ENCODE results near the gene STAC3. TPM values are rescaled to one million over a fixed set of nuclear protein-coding genes. Genes with fewer than 3 reads are reported as not detected.
"Not testable (repeated sequence)": the region's sequence is repeated elsewhere in the genome, so short reads cannot be mapped to it uniquely, and the experiment has no call there.

Gene STAC3
- polyA plus RNA-seq (ENCODE audit: insufficient read length in 4 of 4), result 1 to 10 TPM; 2.2 to 8.9 (median 4.1) TPM

- no peak for DNase-seq (ENCODE audit: low read depth in 4 of 4, low spot score in 3 of 4)
These were observed at the start of gene STAC3 for GRCh38 chr12:57250956-57251355. STAC3 (minus strand) TSS chr12:57251187; CDS start chr12:57249636, 1,551 bp downstream.

GRCh38 chr12:57299514-57300016, 48.6 kb upstream of the STAC3 start:
- DNase-seq (ENCODE audit: low read depth in 4 of 4, low spot score in 3 of 4), result no peak

GRCh38 chr12:57296291-57296690, 45.3 kb upstream of the STAC3 start:
- no peak for DNase-seq (ENCODE audit: low read depth in 4 of 4, low spot score in 3 of 4)

- DNase-seq (ENCODE audit: low read depth in 4 of 4, low spot score in 3 of 4), result not testable (repeated sequence)
These were observed 31.1 kb upstream of the STAC3 start for GRCh38 chr12:57282073-57282472.

GRCh38 chr12:57280211-57281062, 29.4 kb upstream of the STAC3 start:
- DNase-seq (ENCODE audit: low read depth in 4 of 4, low spot score in 3 of 4), result no peak

- DNase-seq (ENCODE audit: low read depth in 4 of 4, low spot score in 3 of 4), result no peak
These were observed 27.7 kb upstream of the STAC3 start for GRCh38 chr12:57278465-57279381.

GRCh38 chr12:57276935-57277563, 26.1 kb upstream of the STAC3 start:
- DNase-seq (ENCODE audit: low read depth in 4 of 4, low spot score in 3 of 4), result no peak

GRCh38 chr12:57276233-57276632, 25.2 kb upstream of the STAC3 start:
- DNase-seq (ENCODE audit: low read depth in 4 of 4, low spot score in 3 of 4), result not testable (repeated sequence)

- DNase-seq (ENCODE audit: low read depth in 4 of 4, low spot score in 3 of 4), result no peak
These were observed 22.5 kb upstream of the STAC3 start for GRCh38 chr12:57273516-57273915.

GRCh38 chr12:57272337-57273151, 21.6 kb upstream of the STAC3 start:
- no peak for DNase-seq (ENCODE audit: low read depth in 4 of 4, low spot score in 3 of 4)

- no peak for DNase-seq (ENCODE audit: low read depth in 4 of 4, low spot score in 3 of 4)
These were observed 20.0 kb upstream of the STAC3 start for GRCh38 chr12:57270966-57271470.

GRCh38 chr12:57268264-57268663, 17.3 kb upstream of the STAC3 start:
- DNase-seq (ENCODE audit: low read depth in 4 of 4, low spot score in 3 of 4), result no peak

GRCh38 chr12:57266681-57267080, 15.7 kb upstream of the STAC3 start:
- no peak for DNase-seq (ENCODE audit: low read depth in 4 of 4, low spot score in 3 of 4)

- DNase-seq (ENCODE audit: low read depth in 4 of 4, low spot score in 3 of 4), result no peak
These were observed 12.1 kb upstream of the STAC3 start for GRCh38 chr12:57263096-57263495.

GRCh38 chr12:57262126-57262822, 11.3 kb upstream of the STAC3 start:
- DNase-seq (ENCODE audit: low read depth in 4 of 4, low spot score in 3 of 4), result no peak

- DNase-seq (ENCODE audit: low read depth in 4 of 4, low spot score in 3 of 4), result no peak
These were observed 10.5 kb upstream of the STAC3 start for GRCh38 chr12:57261428-57261865.

GRCh38 chr12:57260366-57260765, 9.4 kb upstream of the STAC3 start:
- no peak for DNase-seq (ENCODE audit: low read depth in 4 of 4, low spot score in 3 of 4)

GRCh38 chr12:57258977-57259970, 8.3 kb upstream of the STAC3 start:
- no peak for DNase-seq (ENCODE audit: low read depth in 4 of 4, low spot score in 3 of 4)
